Stimulated activated CD8-positive, alpha-beta memory T cell treated with anti-CD3 and anti-CD28 coated beads, Interleukin-15, amount 100 ng/mL, for 48 hours (primary cell): Measurements from ENCODE around the gene ZNF74.

ENCODE experiments used
- DNase-seq, 2 donors: peaks; one replicate each; pipeline ENCODE4 v3.0.0-alpha.2; 2020; ENCODE audit warnings: low read depth in 2 of 2

Gene ZNF74

DNA sequence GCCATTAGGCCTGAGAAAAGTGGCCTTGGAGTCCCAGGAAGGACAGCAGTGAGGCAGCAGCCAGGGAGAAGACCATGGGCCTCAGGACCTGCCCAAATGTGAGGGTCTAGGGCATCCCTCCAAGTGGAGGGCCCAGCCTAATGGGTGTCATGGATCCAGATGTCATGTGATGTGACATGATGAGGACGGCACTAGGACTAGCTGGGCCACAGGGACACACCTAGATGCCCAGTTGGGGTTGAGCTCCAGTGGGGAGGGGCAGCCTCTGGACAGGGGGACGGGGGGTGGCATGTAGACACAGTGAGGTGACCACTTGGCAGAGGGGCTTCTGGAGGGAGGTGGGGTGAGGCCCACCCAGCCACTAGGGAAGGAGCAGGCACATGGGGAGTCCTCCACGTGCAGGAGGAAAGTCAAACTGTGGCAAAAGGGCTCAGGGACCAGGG is 38.3 kb downstream of the ZNF74 start:
- no peak for DNase-seq

DNA sequence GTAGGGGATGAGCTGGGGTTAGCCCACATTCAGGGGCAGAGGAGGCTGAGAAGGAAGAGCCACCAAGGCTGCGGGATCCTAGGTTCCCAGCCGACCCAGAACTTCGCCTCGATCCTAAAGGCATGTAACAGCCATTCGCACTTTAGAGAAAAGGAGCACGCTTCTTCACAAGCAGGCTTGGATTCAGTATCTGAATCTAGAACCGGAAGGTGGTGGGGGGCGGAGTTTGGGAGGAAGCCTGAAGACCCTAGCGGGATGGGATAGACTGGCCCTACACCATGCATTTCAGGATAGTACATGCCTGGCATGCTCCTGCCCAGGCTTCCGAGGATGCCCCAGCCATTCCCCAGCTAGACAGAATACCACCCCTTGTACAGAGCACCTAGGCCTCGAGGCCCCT is 39.2 kb downstream of the ZNF74 start:
- DNase-seq = no peak

DNA sequence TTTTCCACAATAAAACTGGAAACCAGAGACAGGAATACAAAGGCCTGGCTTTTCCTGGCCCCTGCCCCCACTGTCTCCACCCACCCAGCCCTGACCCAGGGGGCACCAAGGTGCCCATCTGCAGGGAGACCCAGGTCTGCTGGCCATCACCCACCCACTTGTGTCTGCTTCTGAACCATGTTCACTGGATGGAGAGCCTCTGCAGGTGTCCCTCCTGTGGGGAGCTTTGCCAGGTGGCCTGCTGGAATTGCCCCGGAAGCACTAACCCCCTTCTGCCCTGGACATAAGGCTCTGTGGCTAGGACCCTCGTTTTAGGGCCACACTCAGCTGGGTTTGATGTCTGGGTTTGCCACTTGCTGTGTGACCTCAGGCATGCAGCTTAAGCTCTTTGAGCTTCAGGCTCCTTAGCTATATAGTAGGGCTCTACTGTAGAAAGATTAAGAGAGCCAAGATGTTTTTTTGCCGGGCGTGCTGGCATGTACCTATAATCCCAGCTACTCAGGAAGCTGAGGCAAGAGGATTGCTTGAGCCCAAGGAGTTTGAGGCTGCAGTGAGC is 39.8 kb downstream of the ZNF74 start:
- DNase-seq = no peak

DNA sequence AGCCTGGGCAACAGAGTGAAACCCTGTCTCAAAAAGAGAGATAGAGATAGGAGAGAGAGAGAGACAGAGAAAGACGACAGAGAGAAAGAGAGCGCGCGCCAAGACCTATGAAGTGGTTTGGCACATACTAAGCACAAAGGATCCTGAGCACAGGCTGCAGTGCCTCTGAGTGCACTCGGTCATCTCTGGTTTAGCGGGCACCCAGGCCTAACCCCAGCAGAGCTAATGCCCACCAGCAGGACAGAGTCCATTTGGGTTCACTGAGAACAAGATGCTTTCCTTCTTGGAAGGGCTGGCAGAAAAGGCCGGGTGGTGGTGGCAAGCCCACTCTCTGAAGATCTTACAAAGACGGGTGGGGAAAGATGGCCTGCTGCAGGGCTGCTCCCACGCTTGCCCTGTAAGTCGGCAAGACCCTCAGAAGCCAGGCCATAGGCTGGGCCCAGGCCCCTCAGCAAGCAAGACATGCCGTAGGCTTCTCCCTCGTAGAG is 40.4 kb downstream of the ZNF74 start:
- DNase-seq = no peak

DNA sequence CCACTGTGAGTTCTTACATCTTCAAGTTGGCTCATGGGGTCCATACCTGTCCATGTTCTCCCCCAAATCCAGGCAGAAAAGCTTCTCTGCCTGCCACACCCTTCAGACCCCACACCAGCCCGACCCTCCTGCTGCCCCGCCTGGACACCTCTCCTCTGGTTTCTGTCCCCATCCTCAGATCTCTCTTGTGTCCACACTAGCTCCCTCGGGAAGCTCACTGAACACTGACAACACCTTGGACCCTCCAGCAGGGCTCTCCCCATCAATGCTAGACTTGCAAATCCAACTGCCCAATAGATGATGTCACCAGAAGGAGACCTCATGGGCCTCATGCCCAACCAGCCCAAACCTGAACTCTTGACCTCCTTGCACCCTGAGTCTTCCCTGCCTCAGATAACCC is 40.8 kb downstream of the ZNF74 start:
- no peak for DNase-seq

DNA sequence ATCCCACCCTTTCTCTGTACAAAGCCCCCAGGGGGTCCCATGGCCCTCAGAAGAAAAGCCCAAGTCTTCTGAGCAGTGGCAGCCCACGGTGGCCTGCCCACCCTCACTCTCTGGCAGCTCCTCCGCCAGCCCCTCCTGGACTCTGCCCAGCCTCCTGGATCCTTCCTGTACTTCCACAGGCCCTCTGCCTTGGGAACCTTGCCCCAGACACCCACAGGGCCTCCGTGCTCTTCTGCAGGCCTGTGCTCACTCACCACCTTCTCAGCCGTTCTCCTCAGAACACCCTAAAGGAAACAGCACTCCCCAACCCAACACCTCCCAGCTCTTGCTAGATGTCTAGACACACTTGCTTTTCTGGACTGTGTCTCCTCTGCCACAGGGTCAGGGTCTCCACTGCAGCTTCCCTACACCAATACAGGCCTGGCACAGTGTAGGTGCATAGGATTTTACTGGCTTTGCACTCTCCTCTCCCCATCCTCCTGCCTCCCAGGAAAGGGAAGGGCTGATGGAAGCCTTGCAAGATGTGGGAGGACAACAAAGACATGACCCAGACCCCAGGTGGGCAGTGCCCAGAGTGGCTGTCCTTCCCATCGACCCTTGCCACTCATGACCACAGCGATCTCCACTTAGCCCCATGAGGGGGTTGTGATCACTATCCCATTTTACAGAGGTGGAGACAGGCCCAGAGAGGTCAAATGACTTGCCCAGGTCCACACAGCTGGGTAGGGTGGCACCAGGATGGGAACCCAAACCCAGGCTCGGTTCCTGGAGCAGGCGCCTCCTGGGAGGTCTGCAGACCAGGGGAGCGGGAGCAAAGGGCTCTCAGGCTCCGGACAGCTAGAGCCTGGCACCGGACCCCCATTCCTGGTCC is 41.7 kb downstream of the ZNF74 start:
- DNase-seq = no peak

DNA sequence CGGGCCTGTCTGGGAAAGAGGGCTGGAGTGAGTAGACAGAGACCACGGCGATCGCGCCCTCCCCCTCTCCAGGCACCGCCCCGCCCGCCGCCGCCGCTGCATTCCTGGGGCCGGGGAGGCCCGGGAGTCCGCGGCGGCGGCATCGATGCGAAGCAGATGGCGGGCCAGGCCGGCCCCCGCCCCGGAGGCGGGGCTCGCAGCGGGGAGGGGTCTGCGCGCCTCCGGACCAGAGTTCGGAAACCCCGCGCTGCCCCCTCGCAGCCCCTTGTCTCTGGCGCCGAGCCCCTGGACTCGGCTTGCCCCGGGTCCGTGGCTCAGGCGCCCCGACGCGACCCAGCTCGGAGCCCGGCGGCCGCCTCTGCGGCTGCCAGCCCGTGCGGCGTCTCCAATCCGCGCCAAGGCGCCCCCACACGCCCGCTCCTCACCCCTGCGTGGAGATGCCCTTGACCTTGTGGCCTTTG is 42.4 kb downstream of the ZNF74 start:
- no peak for DNase-seq

DNA sequence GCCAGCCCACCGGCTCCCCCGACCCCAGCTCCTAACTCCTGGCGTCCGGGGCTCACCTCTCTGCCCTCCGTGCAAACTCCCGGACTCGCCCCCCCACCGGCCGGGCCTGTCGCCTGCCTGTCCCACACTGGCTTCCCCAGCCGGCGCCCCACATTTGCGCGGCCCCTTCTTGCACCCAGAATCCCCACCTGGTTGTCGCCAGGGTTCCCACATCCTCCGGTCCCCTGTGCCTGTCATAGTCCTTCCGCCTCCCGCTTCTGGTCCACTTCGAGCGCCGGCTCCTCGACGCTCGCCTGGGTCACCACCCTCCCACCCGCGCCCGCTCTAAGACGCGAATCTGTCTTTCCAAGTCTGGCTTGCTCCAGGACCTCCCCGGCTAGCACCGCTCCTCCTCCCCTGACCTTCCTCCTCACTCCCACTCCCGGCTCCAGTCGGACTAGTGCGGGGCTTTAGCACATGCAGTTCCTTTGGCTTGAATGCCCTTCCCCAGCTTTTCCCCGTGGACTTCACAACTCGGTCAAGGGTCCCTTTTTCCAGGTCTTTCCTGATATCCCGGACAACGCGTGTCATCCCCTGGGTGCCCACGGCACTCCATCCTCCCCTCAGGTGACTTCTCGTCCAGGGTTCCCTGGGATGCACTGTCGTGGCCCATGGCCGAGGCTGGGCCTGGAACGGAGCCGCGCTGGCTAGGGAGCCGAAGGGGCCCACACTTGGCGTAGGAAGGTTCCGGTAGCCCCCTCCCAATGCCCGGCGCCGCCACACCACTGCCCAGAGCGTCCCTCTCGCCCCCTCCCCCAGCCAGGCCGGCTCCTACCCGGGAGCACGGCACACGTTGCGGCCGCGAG is 43.0 kb downstream of the ZNF74 start:
- no peak for DNase-seq

DNA sequence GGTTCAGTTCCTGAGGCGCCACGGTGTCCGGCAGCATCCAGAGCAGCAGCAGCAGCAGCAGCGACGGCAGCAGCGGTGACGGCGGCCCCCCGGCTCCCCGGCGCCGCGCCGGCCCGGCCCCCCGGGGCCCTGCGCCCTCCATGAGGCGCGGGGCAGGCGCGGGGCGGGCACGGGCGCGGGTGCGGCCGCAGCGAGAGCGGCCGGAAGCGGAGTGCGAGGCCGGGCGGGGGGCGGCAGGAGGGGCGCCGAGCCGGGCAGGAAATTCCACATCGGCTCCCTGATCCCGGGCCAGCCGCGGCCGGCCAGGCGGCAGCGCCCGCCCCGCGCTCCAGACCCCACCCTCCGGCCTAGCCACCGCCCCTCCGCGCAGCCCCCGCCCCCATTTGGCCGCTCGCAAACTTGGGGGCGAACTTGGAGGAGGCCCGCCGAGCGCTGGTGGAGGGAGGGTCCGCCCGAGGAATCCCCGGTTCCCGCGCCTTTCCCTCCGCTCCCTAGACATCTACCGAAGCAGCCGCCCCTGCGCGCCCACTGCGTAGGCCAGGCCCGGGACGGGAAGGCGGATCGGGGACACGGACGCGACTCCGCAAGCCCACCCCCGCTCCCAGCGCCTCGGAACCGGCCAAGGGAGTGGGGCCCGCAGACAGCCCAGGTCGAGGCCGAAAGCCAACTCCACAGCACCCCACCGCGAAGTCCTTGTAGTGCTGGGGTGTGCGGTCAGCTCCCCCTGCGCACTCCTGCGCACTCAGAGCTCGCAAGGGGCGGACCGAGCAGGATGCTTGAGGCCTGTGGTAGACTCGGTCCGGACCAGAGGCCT is 43.9 kb downstream of the ZNF74 start, which contains the start of gene SCARF2:
TSS of gene SCARF2 (minus strand) at position 213 of the 814 bp plus-strand sequence. CDS start at position 142, 71 bp downstream.
- no peak for DNase-seq

DNA sequence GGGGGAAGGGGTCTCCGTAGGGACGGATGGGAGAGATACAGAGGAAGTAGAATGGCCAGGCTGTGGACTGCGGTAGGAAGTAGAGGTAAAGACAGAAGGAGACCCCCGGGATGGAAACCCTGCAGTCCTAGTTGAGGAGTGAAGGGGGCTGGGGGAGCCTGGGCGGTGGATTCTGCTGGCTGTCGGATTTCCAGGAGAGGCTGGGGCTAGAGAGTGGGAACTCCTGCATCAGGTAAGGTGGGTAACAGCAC is 44.4 kb downstream of the ZNF74 start:
- DNase-seq = no peak

DNA sequence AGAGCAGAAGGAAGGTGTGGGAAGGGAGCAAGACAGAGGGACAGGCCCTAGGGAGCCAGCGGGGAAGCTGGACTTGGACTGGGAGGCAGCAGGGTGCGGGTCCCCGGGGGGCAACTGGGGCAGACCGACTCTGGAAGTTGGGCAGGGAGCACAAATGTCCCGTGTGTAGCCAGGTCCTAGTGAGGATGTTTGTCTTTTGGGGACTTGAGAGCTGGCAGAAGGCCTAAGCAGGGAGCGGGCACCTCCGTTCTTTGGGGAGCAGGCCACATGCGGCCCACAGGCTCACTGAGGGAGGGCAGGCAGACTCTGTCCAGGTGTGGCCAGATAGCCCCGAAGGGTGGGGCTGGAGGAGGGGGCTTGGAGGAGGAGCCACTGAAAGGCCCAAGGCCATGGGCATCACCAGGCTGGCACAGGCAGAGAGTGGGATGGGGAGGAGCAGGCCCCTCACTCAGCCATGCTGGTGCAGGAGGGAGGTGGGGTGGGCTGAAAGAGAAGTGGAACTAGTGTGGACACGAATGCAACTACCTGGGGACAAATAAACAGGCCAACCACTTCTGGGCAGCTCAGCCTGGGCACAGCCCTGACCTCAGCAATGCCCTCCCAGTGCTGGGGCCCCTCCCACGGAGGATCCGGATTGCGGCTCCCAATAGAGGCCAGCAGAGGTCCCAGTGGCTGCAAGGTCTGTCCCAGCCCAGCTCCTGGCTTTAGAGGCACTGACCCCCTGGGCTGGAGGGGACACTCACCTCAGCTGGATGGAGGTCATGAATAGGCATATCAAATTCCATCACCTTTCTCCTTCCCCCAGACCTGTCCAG is 44.9 kb downstream of the ZNF74 start:
- no peak for DNase-seq

DNA sequence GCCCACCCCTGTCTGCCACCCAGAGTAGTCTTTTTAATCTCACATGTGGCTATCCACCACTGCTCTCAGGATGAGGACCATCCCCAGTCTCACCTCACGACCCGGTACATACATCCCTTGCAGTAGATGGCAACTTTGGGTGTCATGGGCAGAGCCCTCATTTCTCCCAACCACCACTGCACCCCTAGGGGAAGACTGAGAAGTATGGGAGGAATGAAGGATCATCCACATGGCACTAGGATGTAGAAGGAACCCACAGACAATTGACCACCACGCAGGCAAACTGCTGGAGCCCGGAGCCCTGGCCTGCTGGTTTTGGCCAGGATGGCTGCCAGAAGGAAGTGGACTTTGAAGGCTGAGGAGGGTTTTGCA is 45.6 kb downstream of the ZNF74 start:
- no peak for DNase-seq

DNA sequence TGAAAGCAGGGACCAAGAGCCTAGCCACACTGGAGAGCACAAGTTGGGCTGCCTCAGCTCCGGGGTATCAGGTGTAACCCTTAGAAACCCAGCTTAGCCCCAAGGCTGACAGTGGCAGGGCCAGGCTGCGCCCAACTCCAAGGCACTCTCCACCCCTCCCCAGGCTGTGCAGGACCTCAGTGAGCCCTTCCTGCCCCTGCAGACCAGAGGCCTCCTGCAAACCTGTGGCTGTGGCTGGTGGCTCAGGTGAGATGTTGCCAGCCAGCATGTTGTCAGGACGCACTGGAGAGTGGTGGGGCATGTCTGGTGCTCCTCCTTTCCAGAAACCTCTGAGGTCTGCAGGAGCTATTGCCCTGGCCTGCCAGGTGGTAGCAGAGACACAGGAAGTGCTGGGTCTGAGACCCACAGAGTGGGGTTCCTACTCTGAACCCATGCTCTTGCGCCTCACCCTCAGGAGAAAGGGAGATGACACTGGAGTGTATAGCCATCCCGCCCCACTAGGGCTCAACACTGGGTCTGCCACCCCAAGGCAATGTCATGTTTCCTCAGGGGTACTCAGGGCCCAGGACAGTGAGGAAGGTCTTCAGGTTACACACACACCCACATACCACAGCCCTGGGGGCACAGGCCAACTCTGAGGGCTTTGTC is 46.1 kb downstream of the ZNF74 start:
- no peak for DNase-seq

DNA sequence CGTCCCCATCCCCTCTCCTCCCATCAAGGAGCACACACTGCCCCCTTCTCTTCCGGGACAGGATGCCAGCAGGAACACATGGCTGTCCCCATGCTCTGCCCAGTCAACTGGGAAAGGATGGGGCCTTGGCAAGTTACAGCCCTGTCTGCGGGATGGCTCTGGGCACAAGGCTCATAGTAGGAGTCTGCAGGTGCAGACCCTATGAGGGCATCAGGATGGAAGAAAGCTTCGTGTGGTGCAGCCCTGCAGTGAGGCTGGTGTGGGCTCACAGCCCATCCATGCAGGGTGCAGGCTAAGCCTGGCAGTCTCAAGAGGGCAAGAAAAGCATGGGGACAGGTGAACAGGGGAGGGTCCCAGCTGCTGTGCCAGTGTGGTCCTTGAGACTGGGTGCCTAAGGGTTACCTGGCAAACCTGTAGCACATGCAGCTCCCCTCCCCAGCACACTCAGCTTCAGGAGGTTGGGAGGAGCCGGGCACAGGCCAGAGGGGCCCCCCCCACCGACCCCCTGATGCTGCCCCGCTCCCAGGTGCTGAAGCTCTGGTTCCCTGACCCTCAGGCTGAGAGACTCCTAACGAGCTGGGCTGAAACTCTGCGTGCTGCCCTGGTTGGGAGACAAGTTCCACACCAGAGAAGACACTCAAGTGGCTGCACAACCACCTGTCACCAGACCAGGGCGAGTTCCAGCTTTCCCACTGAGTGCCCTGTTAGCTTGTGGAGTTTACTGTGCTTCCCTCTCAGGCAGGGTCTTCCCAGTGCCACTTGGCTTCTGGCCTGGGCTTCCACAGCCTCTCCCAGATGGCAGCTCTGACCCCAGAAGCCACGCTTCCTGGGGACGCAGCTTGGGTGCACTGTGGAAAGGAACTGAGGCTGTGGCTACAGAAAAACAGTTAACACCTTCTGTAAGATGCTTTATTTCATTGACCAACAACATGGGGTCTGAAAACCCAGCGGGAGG is 47.0 kb downstream of the ZNF74 start:
- no peak for DNase-seq

DNA sequence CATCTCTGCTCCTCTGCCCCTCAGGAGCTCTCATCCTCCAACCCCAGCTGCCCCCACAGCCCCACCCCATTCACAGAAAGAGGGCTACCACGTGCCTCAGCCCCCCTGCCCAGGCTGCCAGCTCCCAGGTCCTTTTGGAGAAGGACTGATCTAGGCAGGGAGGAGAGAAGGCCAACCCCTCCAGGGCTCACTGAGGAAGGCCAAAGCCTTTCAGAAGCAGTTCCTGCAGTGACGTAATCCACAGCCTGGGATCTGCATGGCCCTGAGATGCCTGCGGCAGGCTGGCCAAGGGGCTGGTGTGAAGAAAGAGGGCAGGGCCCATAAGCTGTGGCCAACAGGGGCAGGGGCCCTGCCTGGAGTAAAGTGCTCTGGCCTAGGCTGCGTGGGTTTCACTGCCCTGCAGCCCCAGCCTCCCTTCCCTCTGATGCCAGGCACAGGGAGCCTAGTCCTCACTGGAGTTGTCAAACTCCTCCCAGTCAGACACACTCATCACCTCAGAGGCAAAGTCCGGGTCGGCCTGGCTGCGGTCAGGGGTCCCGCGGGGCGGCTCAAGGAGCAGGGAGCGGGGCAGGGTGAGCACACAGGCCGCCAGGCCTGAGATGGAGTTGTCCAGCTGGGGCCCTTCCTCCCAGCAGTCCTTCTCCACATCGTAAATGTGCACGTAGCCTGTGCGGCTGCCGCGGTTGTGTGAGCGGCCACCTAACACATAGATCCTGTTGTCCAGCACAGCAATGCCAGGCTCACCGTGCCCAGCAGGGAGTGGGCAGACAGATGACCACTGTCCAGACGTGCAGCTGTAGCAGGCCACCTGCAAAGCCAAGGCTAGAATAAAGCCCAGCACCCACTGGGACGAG is 47.9 kb downstream of the ZNF74 start:
- DNase-seq = no peak

DNA sequence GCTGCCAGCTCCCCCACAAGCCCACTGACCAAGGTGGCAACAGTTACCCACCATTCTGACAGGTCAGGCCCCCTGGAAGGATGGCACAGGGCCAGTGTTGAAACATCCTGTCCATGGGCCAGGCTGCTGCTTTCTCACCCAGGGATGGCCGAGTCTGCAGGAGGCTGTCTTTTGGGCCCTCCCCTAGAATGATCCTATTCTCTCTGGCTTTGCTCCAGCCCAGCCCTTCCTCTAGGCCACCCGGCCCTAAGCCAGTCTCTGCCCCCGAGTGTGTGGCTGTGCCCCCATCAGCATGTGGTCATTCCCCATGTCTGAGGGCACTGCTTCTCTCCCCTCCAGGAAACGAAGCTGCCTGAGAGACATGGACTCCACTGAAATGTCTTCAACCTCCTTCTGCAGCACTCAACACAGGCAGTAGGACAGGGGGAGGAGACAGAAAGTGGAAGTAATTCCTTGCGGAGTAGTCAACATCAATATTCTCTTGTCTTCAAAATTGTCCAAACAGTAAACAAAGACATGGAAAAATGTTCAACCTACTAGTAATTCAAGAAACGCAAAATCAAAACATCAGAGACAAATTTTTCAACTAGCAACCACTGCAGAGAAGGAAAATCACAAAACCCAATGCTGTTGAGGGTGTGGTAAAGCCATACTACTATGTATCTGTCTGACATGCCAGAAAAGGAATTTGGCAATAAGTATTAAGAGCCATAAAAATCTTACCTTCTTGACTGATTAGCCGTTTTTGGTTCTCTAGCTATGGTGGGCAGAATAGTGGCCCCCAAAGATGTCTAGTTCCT is 48.7 kb downstream of the ZNF74 start:
- no peak for DNase-seq

DNA sequence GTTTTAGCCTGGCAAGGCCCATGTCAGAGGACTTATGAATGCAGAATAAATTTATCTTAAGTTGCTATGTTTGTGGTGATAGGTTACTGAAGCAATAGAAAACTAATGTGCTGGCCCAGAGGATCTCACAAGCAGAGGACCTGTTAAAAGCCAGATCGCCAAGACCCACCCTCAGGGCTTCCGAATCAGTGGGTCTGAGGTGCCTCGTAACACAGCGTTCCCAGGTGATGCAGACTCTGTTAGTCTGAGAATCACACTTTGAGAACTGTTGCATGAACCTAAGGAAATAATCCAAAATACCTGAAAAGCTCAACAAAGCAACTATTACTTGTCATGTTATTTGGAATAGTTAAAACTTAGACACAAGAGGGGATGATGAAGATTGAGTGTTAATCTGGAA is 50.4 kb downstream of the ZNF74 start:
- DNase-seq = no peak
